PC-3 (cell line): Measurements from ENCODE around the gene PRTFDC1. TPM values are rescaled to one million over a fixed set of nuclear protein-coding genes. Genes with fewer than 3 reads are reported as not detected.

Experiments used
- ATAC-seq: fragments of 200-7000 bp; cut with Tn5 transposase; 2 replicates; pipeline ENCODE4 v1.9.1; 2020; ENCODE audit warnings: mild to moderate bottlenecking, moderate library complexity
- BruUV-seq: library from RNA; stranded (reverse); fragments of 400-500 nt; replicated peaks from 2 replicates; lab custom pipeline; 2021; lab: Mats Ljungman, UMichigan
- CTCF ChIA-PET: fragments of 300-600 bp; sonication (Branson Sonifier 250); formaldehyde crosslinking; loops from one replicate; lab custom pipeline; 2022; ENCODE audit warnings: antibody characterized with exemption; lab: Charles Lee
- POLR2A ChIA-PET: fragments of 300-600 bp; sonication (Branson Sonifier 250); formaldehyde crosslinking; loops from one replicate; lab custom pipeline; 2022; ENCODE audit warnings: antibody characterized with exemption; ENCODE audit not compliant: unreplicated experiment; lab: Charles Lee
- DNase-seq: peaks from one replicate; pipeline ENCODE4 v3.0.0-alpha.2; 2015
- H2AFZ ChIP-seq: fragments of 300-600 bp; sonication (generic); 2 replicates; pipeline ENCODE4 v1.6.0; 2016; ENCODE audit warnings: antibody characterized with exemption, low read length
- H3F3A ChIP-seq: fragments of 300-600 bp; sonication (generic); one replicate; pipeline ENCODE4 v1.6.0; 2017; ENCODE audit warnings: antibody characterized with exemption, low read length, control low read depth, mild to moderate bottlenecking; ENCODE audit not compliant: unreplicated experiment
- H3K27ac ChIP-seq: fragments of 300-600 bp; sonication (generic); 2 replicates; pipeline ENCODE4 v1.5.1; 2016; ENCODE audit warnings: mild to moderate bottlenecking, low read length
- H3K27me3 ChIP-seq: fragments of 300-600 bp; sonication (generic); 2 replicates; pipeline ENCODE4 v1.6.1; 2016; ENCODE audit warnings: low read length, mixed read lengths
- H3K36me3 ChIP-seq: fragments of 300-600 bp; sonication (generic); 2 replicates; pipeline ENCODE4 v1.6.1; 2016; ENCODE audit warnings: low read depth, mixed run types, low read length, mixed read lengths
- H3K4me1 ChIP-seq: fragments of 300-600 bp; sonication (generic); 2 replicates; pipeline ENCODE4 v1.5.1; 2016; ENCODE audit warnings: low read length; ENCODE audit not compliant: insufficient read depth
- H3K4me2 ChIP-seq: fragments of 300-600 bp; sonication (generic); 2 replicates; pipeline ENCODE4 v1.6.0; 2016; ENCODE audit warnings: low read length
- H3K4me3 ChIP-seq: fragments of 300-600 bp; sonication (generic); 2 replicates; pipeline ENCODE4 v1.5.1; 2016; ENCODE audit warnings: mild to moderate bottlenecking, low read length, mixed read lengths
- H3K79me2 ChIP-seq: fragments of 300-600 bp; sonication (generic); 2 replicates; pipeline ENCODE4 v1.6.1; 2017; ENCODE audit warnings: low read length, mixed read lengths
- H3K9ac ChIP-seq: fragments of 300-600 bp; sonication (generic); 2 replicates; pipeline ENCODE4 v1.6.0; 2016; ENCODE audit warnings: mild to moderate bottlenecking, low read length
- H3K9me2 ChIP-seq: fragments of 300-600 bp; sonication (generic); replicated peaks from 2 replicates; pipeline ENCODE4 v1.6.1; 2016; ENCODE audit warnings: mixed run types, low read length, mixed read lengths
- H3K9me3 ChIP-seq: fragments of 300-600 bp; sonication (generic); 2 replicates; pipeline ENCODE4 v1.6.1; 2016; ENCODE audit warnings: low read length, mixed read lengths
- H4K20me1 ChIP-seq: fragments of 300-600 bp; sonication (generic); 2 replicates; pipeline ENCODE4 v1.6.1; 2016; ENCODE audit warnings: low read length, mixed read lengths
- CTCF ChIP-seq: fragments of 300-600 bp; sonication (generic); conservative IDR thresholded peaks from 2 replicates; pipeline ENCODE4 v1.5.1; 2017; ENCODE audit warnings: antibody characterized with exemption, low read depth, mild to moderate bottlenecking, low read length
- EZH2 ChIP-seq: fragments of 300-600 bp; sonication (generic); IDR thresholded peaks from one replicate; pipeline ENCODE4 v1.6.1; 2017; ENCODE audit warnings: antibody characterized with exemption, mild to moderate bottlenecking, low read length; ENCODE audit not compliant: unreplicated experiment
- EZH2phosphoT487 ChIP-seq: fragments of 300-600 bp; sonication (generic); IDR thresholded peaks from 2 replicates; pipeline ENCODE4 v1.6.1; 2018; ENCODE audit warnings: mild to moderate bottlenecking, antibody characterized with exemption, low read length, borderline replicate concordance
- intact Hi-C: fragments of 100-400 bp; cut with micrococcal nuclease; formaldehyde crosslinking; loops from 2 replicates; pipeline ENCODE4 v1.9.0; 2023
- total RNA-seq: library from RNA; depleted of rRNA; stranded (reverse); fragments of >200 nt; gene quantifications from 2 replicates; pipeline ENCODE4 v1.2.3, GENCODE V29; 2014

Gene PRTFDC1
- total RNA-seq, 1 experiment from 2014 or later: 10.2 TPM

GRCh38 chr10:24879861-24880260 lies 72.5 kb downstream of the PRTFDC1 start:
- BruUV-seq: no TSS peak
- Histone ChIP-seq H3K4me1 (no peaks in the 10 kb centered on the region; the same call in 1 of the 2 replicates), H3K4me2 (no peak overlapping the region), H3K9ac (no peak overlapping the region), H2AFZ (no peak overlapping the region), H3K36me3 (no peaks in the 10 kb centered on the region), H3K79me2 (no peaks in the 10 kb centered on the region), H3K27ac (no peak overlapping the region), H3K9me3 (no peaks in the 10 kb centered on the region), H4K20me1 (no peaks in the 10 kb centered on the region), H3K27me3 (no peaks in the 10 kb centered on the region), H3F3A (no peaks in the 10 kb centered on the region), H3K4me3 (no peak overlapping the region), H3K9me2 (no peaks in the 10 kb centered on the region)
- ChIA-PET CTCF (no interaction called here), POLR2A (no interaction called here)
- no peak for TF ChIP-seq EZH2phosphoT487
- TF ChIP-seq CTCF: no peak
- TF ChIP-seq EZH2: no peak
- ATAC-seq: no peak
- intact Hi-C loops: no loop called here
- DNase-seq: no peak

- no TSS peak for BruUV-seq
- POLR2A ChIA-PET: no interaction called here
Measured at GRCh38 chr10:24874133-24874532, 78.3 kb downstream of the PRTFDC1 start.

More at GRCh38 chr10:24874133-24874532, 78.3 kb downstream of the PRTFDC1 start:
- intact Hi-C loops: no loop called here
- Histone ChIP-seq H3K79me2 (no peaks in the 10 kb centered on the region), H3K4me1 (peaks cover 11% of the 10 kb centered on the region), H3K9me2 (no peaks in the 10 kb centered on the region), H3F3A (no peaks in the 10 kb centered on the region), H3K4me3 (no peak overlapping the region), H3K9ac (no peak overlapping the region), H3K9me3 (no peaks in the 10 kb centered on the region), H3K36me3 (no peaks in the 10 kb centered on the region), H3K27ac (no peak overlapping the region), H2AFZ (no peak overlapping the region), H3K27me3 (no peaks in the 10 kb centered on the region), H3K4me2 (no peak overlapping the region), H4K20me1 (no peaks in the 10 kb centered on the region)
- ATAC-seq: no peak
- DNase-seq: no peak
- no peak for TF ChIP-seq CTCF
- no peak for TF ChIP-seq EZH2
- no peak for TF ChIP-seq EZH2phosphoT487
- CTCF ChIA-PET: no interaction called here
